AML-193 (cell line): ENCODE measurements around the gene SOX6.
"Not testable (repeated sequence)": the region's sequence is repeated elsewhere in the genome, so short reads cannot be mapped to it uniquely, and the experiment has no call there.

ENCODE experiments used
- DNase-seq, 2 experiments: peaks; one replicate each; lab custom pipeline; 2025; lab: John Stamatoyannopoulos, UW

Gene SOX6

DNA sequence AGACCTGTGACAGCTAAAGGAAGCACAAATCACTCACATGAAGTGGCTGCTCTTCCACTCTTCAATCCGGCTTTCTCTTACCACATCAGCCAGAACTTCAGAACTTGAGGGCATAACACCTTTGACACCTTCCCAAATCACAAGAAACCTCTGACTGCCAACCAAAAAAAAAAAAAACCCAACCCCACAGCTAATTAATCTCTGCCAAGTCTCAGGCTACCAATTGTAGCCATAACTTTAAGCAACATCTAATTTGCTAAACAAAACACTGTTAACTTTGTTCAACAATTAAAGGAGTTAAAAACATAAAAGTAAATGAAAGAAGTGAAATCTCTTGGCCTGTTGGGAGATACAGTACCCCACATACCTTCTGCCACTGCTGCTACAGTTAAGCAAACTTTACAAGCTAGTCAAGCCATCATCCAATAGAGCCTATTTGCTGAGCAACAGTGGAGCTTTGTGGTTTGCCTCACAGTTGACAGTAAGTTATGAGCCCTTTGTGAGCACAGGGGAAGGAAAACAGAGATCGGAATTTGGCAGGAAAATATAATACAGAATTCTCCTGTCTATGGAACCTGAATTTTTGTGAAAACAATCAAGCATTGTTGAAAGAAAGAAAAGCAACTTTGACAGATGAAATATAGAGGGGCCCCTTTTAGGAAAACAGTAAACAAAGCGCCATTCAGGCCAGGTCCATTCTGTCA lies at the start of gene SOX6:
Gene SOX6, minus strand, starts transcription at position 490 of the 704 bp plus-strand sequence. CDS start 15,298 bp downstream, outside the sequence.
- no peak for DNase-seq

DNA sequence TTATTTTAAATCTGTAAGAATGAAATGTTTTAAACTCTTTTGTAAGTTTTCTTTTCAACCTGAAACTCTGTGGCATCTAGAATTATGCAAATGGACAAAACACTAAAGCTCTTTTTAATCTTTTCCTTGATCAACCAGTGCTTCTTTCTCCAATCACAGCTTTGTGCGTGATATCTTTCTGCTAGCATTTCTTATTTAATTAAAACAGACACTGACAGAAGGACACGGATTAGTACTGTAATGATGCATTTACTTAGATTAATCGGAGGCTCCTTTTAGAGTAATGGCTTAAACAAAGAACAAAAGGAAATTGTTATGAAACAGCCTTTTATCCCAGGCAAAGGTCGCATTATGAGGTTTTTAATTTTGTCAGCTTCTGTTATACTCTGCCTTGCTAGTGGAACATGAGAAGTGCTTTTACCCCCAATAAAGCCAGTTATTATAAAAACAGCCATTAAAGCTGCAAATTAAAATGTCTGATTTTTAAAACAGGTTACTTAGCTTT lies 48.5 kb upstream of the SOX6 start:
- DNase-seq, result no peak

DNA sequence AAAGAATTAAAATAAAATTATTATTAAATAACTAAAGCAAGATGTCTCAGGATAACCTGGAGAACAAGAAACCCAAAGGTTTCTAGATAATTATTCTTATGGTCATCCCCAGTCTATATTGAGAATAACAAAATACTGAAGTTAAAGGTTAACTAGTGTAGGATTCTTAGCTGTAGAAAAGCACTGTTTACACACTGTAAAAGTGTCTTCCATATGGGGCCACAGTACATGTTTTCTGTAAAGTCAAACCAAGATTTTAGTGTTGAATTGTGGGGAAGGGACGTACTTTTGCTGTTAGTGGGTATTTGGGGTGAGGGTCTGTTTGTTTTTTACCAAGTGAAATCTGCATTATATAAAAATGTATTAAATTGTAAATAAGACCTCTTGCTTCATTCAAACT lies 47.5 kb upstream of the SOX6 start:
- no peak for DNase-seq

DNA sequence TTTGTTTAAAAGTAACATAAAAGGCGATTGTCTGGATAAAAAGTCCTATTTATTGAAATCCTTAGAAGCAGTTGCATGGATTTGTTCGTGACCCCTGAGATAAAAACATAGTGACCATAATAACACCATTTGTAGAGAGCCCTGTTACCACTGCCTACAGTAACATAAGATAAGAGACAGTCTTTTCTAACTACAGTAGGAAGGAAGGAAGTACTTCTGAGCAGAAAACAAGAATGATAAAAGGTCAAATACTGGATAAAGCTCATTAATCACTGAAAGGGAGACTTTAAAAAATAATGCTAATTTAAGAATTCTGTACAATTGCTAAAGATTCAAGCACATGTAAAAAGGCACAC lies 47.1 kb upstream of the SOX6 start:
- DNase-seq, result no peak

DNA sequence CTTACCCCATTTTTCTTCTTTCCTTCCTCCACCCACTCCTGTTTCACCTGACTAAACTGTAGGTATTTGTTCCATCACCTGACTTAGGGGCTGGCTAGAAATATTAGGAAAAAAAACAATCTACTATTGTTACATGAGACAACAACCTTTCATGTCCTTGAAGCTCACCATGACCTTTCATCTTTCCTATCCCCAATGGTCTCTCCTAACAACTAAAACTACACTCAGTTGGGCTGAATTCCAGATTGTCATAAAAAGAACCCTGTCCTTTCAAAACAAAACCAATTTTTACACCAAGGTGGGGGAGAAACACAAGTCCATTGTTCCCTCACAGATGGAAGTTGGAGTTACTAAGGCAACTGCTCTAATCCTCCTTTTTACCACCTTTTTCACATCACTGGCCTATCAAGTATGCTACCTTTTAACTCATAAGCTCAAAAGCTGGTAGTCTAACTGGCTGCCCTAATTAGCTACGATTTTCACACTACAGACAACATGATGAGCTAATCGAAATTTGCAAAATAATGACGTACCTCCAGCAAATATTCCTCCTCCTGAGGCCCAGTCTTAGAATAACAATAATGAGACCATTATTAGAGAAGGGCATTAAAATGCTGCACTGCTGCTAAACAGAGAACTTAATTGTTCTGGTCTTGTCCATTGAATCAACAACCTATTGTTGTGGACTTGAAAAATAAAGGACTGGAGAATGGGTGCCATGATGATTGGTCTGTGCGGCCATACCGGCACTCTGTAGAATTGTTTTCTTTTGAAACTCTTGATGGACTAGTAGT lies 46.5 kb upstream of the SOX6 start:
- no peak for DNase-seq

DNA sequence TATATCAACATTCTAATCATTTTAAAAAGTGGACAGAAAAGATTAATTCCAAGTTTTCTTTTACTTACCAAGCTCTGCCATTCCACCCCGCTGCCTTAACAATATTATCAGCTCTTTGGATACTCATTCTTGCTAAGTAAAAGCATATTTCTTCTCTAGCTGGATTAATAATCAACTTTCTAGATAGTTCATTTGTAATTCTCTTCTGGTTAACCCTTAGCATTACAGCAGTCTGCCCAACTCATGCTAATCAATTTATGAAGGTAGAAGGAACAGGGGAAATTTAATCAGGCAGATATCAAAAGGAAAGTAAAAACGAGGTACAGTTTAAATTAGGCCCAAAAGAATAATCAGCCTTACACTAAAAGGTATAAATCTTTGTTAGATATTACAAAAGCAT lies 41.0 kb upstream of the SOX6 start:
- DNase-seq, result no peak

DNA sequence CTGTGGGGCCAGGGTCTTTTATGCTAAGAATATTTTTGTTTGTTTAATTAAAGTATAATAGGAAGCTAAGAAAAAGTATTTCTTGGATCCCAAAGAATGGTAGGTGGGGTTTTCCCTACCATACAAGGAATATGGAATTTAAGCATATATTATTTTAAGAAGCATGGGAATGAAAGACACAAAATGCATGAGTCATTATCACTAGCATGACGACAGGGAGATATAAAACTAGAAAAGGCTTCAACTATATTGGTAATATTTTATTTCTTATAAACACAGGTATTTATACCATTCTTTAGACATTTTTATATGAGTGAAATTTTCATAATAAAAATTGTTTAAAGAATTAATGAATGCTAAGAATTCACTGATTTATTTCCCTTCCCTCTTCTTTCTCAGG lies 39.3 kb upstream of the SOX6 start:
- no peak for DNase-seq

DNA sequence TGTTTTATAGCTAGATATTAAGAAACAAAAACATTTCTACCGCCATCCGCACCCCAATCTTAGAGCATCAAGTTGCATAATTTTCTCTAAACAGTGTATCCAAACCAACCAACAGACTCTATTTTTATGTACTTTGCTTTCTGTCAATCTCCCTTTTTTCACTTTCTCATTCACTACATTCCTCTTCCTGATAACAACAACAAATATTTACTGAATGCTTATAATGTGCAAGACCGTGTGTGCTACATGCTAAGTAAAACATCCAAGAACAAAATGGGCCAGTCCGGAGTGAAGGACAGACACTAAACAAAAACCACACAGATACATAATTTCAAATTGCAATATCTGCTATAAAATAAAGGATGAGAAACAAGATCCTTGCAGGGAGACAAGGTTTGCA lies 38.6 kb upstream of the SOX6 start:
- no peak for DNase-seq

DNA sequence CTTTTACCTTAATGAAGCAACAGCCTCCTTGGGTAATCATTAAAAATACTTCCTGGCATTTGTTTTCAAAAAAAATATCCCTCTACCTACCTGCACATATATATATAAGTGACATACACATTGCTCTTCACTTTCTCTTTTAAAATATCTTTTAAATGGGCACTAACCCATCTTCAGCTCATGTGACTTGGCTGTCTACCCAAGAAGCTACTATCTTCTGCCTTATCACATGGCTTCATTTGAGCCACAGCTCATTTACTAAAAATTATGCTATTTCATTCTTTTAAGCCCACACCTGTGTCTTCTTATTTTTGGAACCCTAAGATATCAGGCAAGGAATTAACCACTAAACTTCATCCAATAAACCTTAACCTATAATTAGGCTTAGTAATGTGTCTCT lies 37.0 kb upstream of the SOX6 start:
- DNase-seq, result no peak

DNA sequence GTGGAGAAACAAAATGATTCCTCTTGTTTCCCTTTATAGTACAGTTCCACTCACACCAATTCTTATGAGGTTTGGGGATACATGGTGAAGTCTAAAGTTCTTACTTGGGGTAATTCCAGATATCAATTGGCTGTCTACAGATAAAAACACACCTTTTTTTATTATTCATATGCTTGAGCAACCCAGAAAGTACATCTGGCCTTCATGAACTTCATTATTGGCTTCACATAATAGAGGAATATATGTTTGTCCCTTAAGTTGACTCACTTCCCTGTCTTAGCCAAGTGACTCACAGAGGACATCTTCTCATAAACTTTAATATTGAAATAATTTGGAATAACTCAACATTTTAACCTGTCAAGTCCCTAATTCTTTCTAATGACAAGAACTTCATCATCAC lies 36.3 kb upstream of the SOX6 start:
- no peak for DNase-seq

DNA sequence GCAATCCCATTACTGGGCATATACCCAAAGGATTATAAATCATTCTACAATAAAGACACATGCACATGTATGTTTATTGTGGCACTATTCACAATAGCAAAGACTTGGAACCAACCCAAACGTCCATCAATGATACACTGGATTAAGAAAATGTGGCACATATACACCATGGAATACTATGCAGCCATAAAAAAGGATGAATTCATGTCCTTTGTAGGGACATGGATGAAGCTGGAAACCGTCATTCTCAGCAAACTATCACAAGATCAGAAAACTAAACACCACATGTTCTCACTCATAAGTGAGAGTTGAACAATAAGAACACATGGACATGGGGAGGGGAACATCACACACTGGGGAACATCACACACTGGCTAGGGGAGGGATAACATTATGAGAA lies 34.5 kb upstream of the SOX6 start:
- DNase-seq, result not testable (repeated sequence)

DNA sequence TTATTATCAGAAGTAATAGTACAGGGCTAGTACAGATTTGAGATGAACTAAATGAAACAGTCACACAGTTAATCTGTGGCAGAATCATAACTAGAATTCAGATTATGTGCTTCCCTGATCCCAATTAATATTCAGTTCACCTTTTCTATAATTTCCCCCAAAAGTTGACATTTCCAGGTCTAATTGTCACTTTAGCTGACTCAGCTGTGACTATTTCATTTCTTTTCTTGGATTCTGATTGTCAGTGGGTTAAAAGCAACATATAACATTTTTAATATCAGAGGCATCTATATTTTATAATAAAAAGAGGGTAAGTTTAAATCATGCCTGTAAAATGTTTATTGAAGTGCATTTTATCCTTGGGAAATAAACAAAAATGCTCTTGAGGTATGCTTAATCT lies 28.8 kb upstream of the SOX6 start:
- no peak for DNase-seq

DNA sequence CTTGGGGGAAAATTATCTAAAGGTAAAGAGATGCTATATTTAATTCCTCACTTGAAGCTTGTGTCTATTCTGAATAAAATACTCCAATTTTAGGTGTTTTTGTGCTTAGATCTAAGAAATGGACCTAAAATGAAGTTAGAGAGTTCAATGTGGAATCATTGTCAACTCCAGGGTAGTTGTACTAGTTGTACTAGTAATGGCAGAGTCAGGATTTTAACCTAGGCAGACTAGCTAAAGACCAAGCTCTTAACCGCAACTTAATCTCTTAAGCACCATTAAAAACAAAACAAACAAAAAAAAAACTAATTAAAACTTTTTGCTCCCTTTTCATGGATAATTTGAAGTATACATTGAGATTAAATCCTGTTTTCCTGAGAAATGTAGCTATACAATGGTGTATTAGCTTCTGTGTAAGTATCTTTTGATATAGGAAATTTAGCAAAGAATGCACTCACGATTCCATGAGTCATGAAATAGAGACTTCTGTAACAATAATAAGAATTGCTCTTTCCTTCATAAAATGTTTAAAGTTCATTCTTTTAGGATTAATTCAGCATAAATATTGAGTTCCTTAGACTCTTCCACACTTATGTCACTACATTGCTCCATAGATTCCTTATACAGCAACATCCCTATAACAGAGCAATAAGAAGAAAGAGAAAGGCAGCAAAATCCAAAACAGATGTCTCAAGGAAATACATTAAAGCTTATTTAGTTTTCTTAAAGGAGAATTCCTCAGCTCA lies 26.5 kb upstream of the SOX6 start:
- DNase-seq, result no peak

DNA sequence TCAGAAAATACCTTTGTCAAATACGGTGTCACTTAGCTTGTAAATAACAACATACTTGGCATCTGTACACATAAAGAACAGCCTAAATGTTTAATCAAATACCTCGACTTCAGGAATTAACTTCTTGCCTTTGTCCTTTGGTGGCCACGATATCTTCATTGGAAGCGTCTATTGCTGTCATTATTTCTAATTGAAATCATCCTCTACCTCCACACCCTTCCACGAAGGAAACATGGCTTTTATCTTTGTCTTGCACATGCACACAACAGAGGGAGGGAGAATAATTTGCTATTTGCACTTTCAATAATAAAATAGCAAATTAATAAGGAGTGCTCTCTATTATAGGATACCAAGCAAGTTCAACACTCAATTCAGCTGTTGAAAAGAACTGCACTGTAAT lies 25.8 kb upstream of the SOX6 start:
- no peak for DNase-seq

DNA sequence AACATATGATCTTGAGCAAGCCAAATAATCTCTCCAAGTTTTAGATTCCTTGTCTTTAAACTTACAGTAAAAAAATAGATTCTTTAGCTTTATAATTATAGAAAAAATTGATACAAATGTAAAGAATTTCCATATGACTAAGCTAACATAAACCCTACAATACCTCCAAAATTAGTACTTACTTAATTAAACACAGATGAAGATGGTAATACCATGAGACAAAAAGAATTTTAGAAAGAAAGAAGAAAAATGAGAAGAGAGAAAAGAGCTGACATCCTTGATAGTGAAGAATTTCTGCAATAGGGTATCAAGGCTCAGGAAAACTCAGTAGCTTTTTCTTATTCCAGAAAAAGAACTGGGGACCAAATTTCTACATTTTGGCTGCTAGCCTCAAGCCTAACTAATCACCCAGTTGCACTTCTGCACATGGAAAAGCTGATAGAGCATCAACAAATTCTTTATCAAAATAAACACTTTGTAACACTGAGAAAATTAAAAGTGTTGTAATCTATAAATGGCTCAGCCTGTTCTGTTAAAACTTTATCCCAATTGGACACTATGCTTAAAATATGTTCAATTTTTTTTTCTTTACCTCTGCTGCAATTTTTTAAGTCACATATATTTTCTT lies 24.7 kb upstream of the SOX6 start:
- DNase-seq, result no peak

DNA sequence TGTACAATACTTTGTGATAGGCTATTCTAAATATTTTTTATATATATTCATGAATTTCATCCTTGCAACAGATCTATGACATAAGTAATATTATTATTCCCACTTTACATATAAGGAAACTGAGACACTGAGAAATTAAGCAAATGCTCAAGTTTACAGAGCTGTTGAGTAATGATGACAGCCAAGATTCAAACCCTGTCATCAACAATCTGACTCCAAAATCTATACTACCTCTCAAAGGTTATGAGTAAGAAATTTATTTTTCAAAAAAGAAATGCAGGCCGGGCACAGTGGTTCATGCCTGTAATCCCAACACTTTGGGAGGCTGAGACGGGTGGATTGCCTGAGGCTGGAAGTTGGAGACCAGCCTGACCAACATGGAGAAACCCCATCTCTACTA lies 22.6 kb upstream of the SOX6 start:
- no peak for DNase-seq

DNA sequence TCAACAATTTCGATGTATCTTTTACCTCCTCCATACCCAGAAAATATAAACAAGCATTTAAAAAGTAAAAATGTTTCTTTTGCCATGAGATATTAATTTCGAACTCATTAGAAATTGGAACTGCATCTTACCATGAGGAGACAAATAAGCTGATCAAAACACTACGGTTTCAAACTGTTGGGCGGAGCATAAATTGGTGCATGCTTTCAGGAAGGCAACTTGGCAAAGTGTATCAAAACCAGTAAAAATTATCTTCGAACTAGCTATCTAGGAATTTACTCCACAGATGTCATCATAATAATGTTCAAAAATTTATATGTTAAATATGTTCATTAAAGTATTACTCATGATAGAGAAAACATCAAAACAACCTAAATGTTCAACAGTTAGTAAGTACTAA lies 21.4 kb upstream of the SOX6 start:
- DNase-seq, result no peak

DNA sequence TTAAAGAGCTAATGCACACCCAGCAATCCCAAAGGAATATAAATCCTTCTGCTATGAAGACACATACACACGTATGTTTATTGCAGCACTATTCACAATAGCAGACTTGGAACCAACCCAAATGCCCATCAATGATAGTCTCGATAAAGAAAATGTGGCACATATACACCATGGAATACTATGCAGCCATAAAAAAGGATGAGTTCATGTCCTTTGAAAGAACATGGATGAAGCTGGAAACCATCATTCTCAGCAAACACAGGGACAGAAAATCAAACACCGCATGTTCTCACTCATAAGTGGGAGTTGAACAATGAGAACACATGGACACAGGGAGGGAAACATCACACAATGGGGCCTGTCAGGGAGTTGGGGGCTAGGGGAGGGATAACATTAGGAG lies 19.3 kb upstream of the SOX6 start:
- not testable (repeated sequence) for DNase-seq

DNA sequence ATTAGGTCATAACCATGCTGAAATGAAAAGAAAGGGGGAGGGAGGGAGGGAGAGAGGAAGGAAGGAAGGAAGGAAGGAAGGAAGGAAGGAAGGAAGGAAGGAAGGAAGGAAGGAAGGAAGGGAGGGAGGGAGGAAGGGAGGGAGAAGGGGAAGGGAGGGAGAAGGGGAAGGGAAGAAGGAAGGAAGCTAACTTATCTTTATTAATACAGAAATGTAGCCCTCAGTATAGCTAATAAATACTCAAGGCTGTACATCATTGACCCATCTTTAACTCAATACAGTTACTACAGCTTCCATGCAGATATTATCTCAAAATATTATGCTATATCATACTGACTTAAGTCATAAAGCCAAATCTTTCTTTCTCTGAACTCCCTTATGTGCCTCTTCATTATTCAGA lies 17.4 kb upstream of the SOX6 start:
- DNase-seq, result no peak

DNA sequence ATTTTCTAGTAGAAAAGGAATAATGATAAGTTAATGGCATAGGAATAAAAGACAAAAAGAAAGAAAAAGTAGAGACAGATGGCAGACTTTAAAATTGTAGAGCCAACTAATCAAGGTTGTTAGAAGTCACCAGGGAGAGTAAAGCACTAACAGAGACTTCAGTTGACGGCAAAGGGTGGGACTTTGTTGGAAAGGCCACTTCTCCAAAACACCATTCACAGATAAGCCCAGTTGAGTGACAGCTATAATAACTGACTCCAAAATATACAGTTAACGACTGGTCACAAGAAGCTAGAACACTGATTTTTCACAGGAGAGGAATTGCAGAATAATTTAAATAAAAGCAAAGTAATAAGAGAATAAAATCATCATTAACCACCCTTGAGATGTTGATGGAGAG lies 16.0 kb upstream of the SOX6 start:
- no peak for DNase-seq

DNA sequence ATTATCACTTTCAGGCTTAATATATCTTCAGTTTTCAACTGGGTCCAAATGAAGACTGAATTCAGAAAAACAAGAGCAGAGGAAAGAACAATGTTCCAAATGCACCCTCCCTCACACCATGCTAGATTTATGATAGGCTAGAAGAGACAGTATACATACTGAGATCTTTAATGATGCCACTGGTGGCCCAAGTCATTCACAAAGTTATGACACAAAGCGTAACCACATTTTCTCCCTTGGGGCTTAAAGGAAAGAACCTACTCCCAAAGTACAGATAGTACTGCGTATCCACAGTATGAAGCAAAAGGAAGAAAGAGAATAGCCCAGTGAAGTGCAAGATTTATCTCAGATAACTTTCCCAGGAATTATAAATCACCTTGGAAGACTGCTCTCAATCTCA lies 10.9 kb upstream of the SOX6 start:
- DNase-seq, result no peak

DNA sequence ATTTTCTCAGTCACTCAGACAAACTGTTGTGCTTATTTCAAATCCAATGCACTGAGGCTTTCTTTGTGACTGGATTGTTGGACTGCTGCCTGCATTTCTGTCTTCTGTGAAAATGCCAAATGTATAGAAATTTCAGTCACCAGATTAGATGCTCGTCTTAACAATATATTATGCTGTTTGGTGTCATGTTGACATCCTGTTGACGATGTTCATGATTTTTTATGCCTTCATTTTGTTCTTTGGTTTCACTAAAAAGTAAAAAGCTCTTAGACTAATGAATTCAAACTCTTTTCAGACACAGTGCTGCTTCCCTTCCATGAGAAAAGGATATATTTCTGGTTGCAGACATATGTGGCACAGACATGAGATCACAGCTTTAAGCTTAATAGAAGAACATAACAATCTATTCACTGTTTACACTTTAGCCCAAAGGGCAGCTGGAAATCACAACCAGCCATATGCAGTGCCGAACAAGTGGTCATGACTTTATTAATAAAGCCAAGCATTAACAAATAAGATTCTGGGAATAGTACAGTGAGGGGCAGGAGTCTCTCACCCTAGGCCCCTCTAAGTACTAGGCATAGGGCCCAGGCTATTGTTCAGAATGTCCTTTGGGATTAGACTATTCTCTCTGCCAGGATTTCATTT lies 9.4 kb upstream of the SOX6 start:
- no peak for DNase-seq
